Stimulated activated CD8-positive, alpha-beta memory T cell treated with anti-CD3 and anti-CD28 coated beads, Interleukin-15, amount 100 ng/mL, for 1 hour (primary cell): ENCODE results near the gene JARID2.

Experiments
- DNase-seq: peaks from one replicate; pipeline ENCODE4 v3.0.0-alpha.2; 2020; ENCODE audit warnings: low read depth

The JARID2 gene

GRCh38 chr6:15470746-15471145 lies 224.9 kb downstream of the JARID2 start:
- DNase-seq, result no peak

GRCh38 chr6:15472621-15473020 lies 226.8 kb downstream of the JARID2 start:
- no peak for DNase-seq

- DNase-seq, result no peak
These were observed 227.3 kb downstream of the JARID2 start for GRCh38 chr6:15473174-15473573.

GRCh38 chr6:15473741-15474161 lies 227.9 kb downstream of the JARID2 start:
- DNase-seq, result no peak

GRCh38 chr6:15474196-15474595 lies 228.3 kb downstream of the JARID2 start:
- DNase-seq, result no peak

GRCh38 chr6:15475261-15475660 lies 229.4 kb downstream of the JARID2 start:
- no peak for DNase-seq

GRCh38 chr6:15475872-15476271 lies 230.0 kb downstream of the JARID2 start:
- DNase-seq, result no peak

- DNase-seq, result no peak
These were observed 230.9 kb downstream of the JARID2 start for GRCh38 chr6:15476631-15477380.

GRCh38 chr6:15477746-15478145 lies 231.9 kb downstream of the JARID2 start:
- DNase-seq, result no peak

GRCh38 chr6:15479761-15480160 lies 233.9 kb downstream of the JARID2 start:
- DNase-seq, result no peak

- DNase-seq, result no peak
These were observed 234.7 kb downstream of the JARID2 start for GRCh38 chr6:15480525-15480924.

- no peak for DNase-seq
These were observed 235.8 kb downstream of the JARID2 start for GRCh38 chr6:15481390-15482291.

- no peak for DNase-seq
These were observed 237.2 kb downstream of the JARID2 start for GRCh38 chr6:15483060-15483459.

GRCh38 chr6:15484140-15484539 lies 238.3 kb downstream of the JARID2 start:
- no peak for DNase-seq

GRCh38 chr6:15484821-15485220 lies 239.0 kb downstream of the JARID2 start:
- DNase-seq, result no peak

GRCh38 chr6:15485936-15486335 lies 240.1 kb downstream of the JARID2 start:
- DNase-seq, result no peak

GRCh38 chr6:15487262-15487661 lies 241.4 kb downstream of the JARID2 start:
- no peak for DNase-seq

GRCh38 chr6:15489261-15489962 lies 243.5 kb downstream of the JARID2 start:
- DNase-seq, result no peak

- DNase-seq, result no peak
These were observed 244.6 kb downstream of the JARID2 start for GRCh38 chr6:15490242-15491100.

- DNase-seq, result peak; percentile 46
These were observed 245.6 kb downstream of the JARID2 start for GRCh38 chr6:15491255-15491985.

- DNase-seq, result no peak
These were observed 246.1 kb downstream of the JARID2 start for GRCh38 chr6:15491986-15492269.
